B cell (primary cell): Measurements from ENCODE around the gene PARVB. TPM values are rescaled to one million over a fixed set of nuclear protein-coding genes. Genes with fewer than 3 reads are reported as not detected.
A peak's percentile ranks its signal among the peaks of the same experiment; 100 is the strongest.

Experiments
- ATAC-seq: fragments of 200-7000 bp; cut with Tn5 transposase; one replicate; pipeline ENCODE4 v1.10.0; 2021; ENCODE audit warnings: low read depth, mild to moderate bottlenecking, moderate number of reproducible peaks, moderate library complexity
- CTCF ChIA-PET: fragments of 350-600 bp; sonication (Branson Sonifier 250); formaldehyde crosslinking; loops from one replicate; lab custom pipeline; 2021; ENCODE audit warnings: antibody characterized with exemption, inconsistent platforms; lab: Charles Lee
- POLR2A ChIA-PET: fragments of 350-600 bp; sonication (Branson Sonifier 250); formaldehyde crosslinking; loops from one replicate; lab custom pipeline; 2021; ENCODE audit warnings: antibody characterized with exemption; lab: Charles Lee
- DNase-seq: peaks from one replicate; pipeline ENCODE4 v3.0.0; 2013
- H2AFZ ChIP-seq: 2 replicates; pipeline ENCODE4 v1.6.1; 2012; ENCODE audit warnings: mild to moderate bottlenecking, low read depth, low read length; ENCODE audit not compliant: insufficient read depth, poor library complexity, severe bottlenecking
- H3K27ac ChIP-seq, 2 donors: 1 replicate in 1 of 2; 2 replicates in 1 of 2; pipeline ENCODE4 v1.5.1; 2012 to 2013; ENCODE audit warnings: low read length in 2 of 2, mild to moderate bottlenecking in 2 of 2, moderate library complexity in 1 of 2
- H3K27me3 ChIP-seq, 4 experiments: fragments of 200-600 bp in 1 of 4; sonication (generic) in 1 of 4; replicated peaks in 1 of 4; 1 replicate in 2 of 4; 2 replicates in 2 of 4; pipeline versions ENCODE4 v1.6.1 to v1.7.0; 2013 to 2016; ENCODE audit warnings: low read length in 3 of 4, mild to moderate bottlenecking in 2 of 4, mixed read lengths in 1 of 4, moderate library complexity in 1 of 4; ENCODE audit not compliant: insufficient read depth in 4 of 4, control insufficient read depth in 3 of 4; ENCODE audit errors: control extremely low read depth in 1 of 4
- H3K36me3 ChIP-seq, 2 experiments: replicated peaks in 1 of 2; 1 replicate in 1 of 2; 2 replicates in 1 of 2; pipeline versions ENCODE4 v1.6.1 to v1.7.1; 2013; ENCODE audit warnings: low read length in 1 of 2; ENCODE audit not compliant: insufficient read depth in 2 of 2, control insufficient read depth in 1 of 2; ENCODE audit errors: control extremely low read depth in 1 of 2, extremely low read depth in 1 of 2
- H3K4me1 ChIP-seq, 2 donors: fragments of 200-600 bp in 1 of 2; sonication (generic) in 1 of 2; 1 replicate in 1 of 2; 2 replicates in 1 of 2; pipeline versions ENCODE4 v1.5.1 to v1.6.1; 2013 to 2017; ENCODE audit warnings: low read length in 2 of 2; ENCODE audit not compliant: control insufficient read depth in 2 of 2, insufficient read depth in 2 of 2
- H3K4me2 ChIP-seq: replicated peaks from 2 replicates; pipeline ENCODE3; 2012; ENCODE audit warnings: mild to moderate bottlenecking, low read depth, low read length; ENCODE audit not compliant: poor library complexity, severe bottlenecking
- H3K4me3 ChIP-seq, 5 experiments: fragments of 200-600 bp in 1 of 5; sonication (generic) in 1 of 5; 1 replicate in 3 of 5; 2 replicates in 2 of 5; pipeline versions ENCODE4 v1.5.1 to v1.7.0; 2011 to 2016; ENCODE audit warnings: low read length in 4 of 5, mild to moderate bottlenecking in 4 of 5, low read depth in 2 of 5, control low read depth in 1 of 5, moderate library complexity in 1 of 5; ENCODE audit not compliant: insufficient read depth in 1 of 5; ENCODE audit errors: control extremely low read depth in 1 of 5, extremely low read depth in 1 of 5
- H3K79me2 ChIP-seq: fragments of 200-600 bp; sonication (generic); one replicate; pipeline ENCODE4 v1.6.0; 2016; ENCODE audit warnings: low read length; ENCODE audit not compliant: control insufficient read depth, insufficient read depth
- H3K9ac ChIP-seq: fragments of 200-600 bp; sonication (generic); 2 replicates; pipeline ENCODE4 v1.6.1; 2017; ENCODE audit warnings: mild to moderate bottlenecking, low read length, moderate library complexity
- H3K9me3 ChIP-seq, 3 donors: one replicate each; pipeline versions ENCODE4 v1.6.1 to v1.7.1; 2013; ENCODE audit warnings: low read length in 2 of 3; ENCODE audit not compliant: control insufficient read depth in 2 of 3, insufficient read depth in 1 of 3; ENCODE audit errors: control extremely low read depth in 1 of 3
- H4K20me1 ChIP-seq: 2 replicates; pipeline ENCODE4 v1.6.0; 2012; ENCODE audit warnings: mild to moderate bottlenecking, low read length; ENCODE audit not compliant: insufficient read depth, control insufficient read depth, poor library complexity, severe bottlenecking
- H3K27ac Mint-ChIP-seq: one replicate; pipeline ENCODE4 v1.8.0; 2021; ENCODE audit warnings: mixed read lengths
- H3K27me3 Mint-ChIP-seq: one replicate; pipeline ENCODE4 v1.8.0; 2021; ENCODE audit warnings: mixed read lengths
- H3K4me1 Mint-ChIP-seq: one replicate; pipeline ENCODE4 v1.8.0; 2021; ENCODE audit warnings: mixed read lengths
- H3K4me3 Mint-ChIP-seq: one replicate; pipeline ENCODE4 v1.8.0; 2021; ENCODE audit warnings: mixed read lengths
- H3K9me3 Mint-ChIP-seq: one replicate; pipeline ENCODE4 v1.8.0; 2022; ENCODE audit warnings: mixed read lengths; ENCODE audit not compliant: insufficient read depth
- EZH2 ChIP-seq: IDR thresholded peaks from 2 replicates; pipeline ENCODE4 v1.6.1; 2012; ENCODE audit warnings: borderline replicate concordance, low read depth, mild to moderate bottlenecking, moderate library complexity, low read length; ENCODE audit not compliant: insufficient read depth, poor library complexity, severe bottlenecking
- WGBS: methylation state at CpG from one replicate; pipeline ENCODE4 v1.1.5; 2013; ENCODE audit warnings: missing lambda C conversion rate; ENCODE audit not compliant: insufficient coverage; 5-methylcytosine and 5-hydroxymethylcytosine counted together
- intact Hi-C: fragments of 100-400 bp; cut with micrococcal nuclease; formaldehyde crosslinking; loops from one replicate; pipeline ENCODE4 v1.10.0; 2022
- polyA plus RNA-seq: library from polyadenylated mRNA; depleted of rRNA; stranded (reverse); fragments of >200 nt; gene quantifications from 2 replicates; pipeline ENCODE4 v1.2.3, GENCODE V29; 2012
- total RNA-seq, 2 donors: library from RNA; stranded (reverse); fragments of 120-200 nt in 1 of 2; gene quantifications; 1 replicate in 1 of 2; 2 replicates in 1 of 2; pipeline versions ENCODE4 v1.2.3 to v1.2.4, GENCODE V29; 2013 to 2022
- TF ChIP-seq, protein P1 (sequence below): fragments of 200-600 bp; IDR thresholded peaks from one replicate; pipeline ENCODE4 v1.8.0; 2022; ENCODE audit warnings: antibody characterized with exemption, mild to moderate bottlenecking

Gene PARVB
- total and polyA plus RNA-seq, 2 donors (not counting 1 experiment from before 2014, with no cell fraction given), result 48.0 to 49.4 TPM

DNA sequence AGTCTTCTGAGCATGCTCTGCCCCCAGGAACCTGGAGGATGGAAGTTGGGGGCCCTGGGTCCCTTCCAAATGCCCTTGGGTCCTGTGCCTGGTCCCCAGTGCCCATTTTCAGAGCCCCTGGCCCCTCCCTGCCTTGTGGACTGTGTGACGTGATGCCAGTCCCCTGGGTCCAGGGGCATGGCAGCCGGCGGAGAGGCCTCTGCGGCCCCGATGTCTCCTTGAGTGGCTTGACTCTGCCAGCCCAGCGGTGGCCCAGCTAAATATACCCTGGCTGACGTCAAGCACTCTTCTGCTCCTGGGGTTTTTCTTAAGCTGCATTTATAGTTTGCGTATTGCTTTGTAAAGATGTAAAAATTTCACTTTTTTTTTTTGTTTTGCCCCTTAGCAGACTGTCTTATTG lies 121.4 kb downstream of the PARVB start:
- Histone ChIP-seq H3K9me3 (no peaks in the 10 kb centered on the region), H2AFZ (no peak overlapping the region), H3K27me3 (no peaks in the 10 kb centered on the region), H3K36me3 (peaks cover 0 to 29% of the 10 kb centered on the region in 2 experiments), H4K20me1 (no peaks in the 10 kb centered on the region), H3K27ac (no peak overlapping the region), H3K9ac (no peak overlapping the region), H3K4me3 (no peak overlapping the region), H3K79me2 (no peaks in the 10 kb centered on the region), H3K4me1 (no peaks in the 10 kb centered on the region), H3K4me2 (no peak overlapping the region)
- CTCF ChIA-PET, result no interaction called here
- Mint-ChIP-seq H3K9me3 (no peaks in the 10 kb centered on the region), H3K27ac (no peak overlapping the region), H3K27me3 (no peaks in the 10 kb centered on the region), H3K4me1 (peaks cover 3% of the 10 kb centered on the region), H3K4me3 (no peak overlapping the region)
- WGBS, result 72% methylated on average over 7 of the region's 8 CpGs
- no peak for DNase-seq
- intact Hi-C loops, result no loop called here
- POLR2A ChIA-PET, result no interaction called here
- peak; percentile 36 for ATAC-seq
- no peak for TF ChIP-seq EZH2
- TF ChIP-seq, protein P1, sequence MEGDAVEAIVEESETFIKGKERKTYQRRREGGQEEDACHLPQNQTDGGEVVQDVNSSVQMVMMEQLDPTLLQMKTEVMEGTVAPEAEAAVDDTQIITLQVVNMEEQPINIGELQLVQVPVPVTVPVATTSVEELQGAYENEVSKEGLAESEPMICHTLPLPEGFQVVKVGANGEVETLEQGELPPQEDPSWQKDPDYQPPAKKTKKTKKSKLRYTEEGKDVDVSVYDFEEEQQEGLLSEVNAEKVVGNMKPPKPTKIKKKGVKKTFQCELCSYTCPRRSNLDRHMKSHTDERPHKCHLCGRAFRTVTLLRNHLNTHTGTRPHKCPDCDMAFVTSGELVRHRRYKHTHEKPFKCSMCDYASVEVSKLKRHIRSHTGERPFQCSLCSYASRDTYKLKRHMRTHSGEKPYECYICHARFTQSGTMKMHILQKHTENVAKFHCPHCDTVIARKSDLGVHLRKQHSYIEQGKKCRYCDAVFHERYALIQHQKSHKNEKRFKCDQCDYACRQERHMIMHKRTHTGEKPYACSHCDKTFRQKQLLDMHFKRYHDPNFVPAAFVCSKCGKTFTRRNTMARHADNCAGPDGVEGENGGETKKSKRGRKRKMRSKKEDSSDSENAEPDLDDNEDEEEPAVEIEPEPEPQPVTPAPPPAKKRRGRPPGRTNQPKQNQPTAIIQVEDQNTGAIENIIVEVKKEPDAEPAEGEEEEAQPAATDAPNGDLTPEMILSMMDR, result no peak

DNA sequence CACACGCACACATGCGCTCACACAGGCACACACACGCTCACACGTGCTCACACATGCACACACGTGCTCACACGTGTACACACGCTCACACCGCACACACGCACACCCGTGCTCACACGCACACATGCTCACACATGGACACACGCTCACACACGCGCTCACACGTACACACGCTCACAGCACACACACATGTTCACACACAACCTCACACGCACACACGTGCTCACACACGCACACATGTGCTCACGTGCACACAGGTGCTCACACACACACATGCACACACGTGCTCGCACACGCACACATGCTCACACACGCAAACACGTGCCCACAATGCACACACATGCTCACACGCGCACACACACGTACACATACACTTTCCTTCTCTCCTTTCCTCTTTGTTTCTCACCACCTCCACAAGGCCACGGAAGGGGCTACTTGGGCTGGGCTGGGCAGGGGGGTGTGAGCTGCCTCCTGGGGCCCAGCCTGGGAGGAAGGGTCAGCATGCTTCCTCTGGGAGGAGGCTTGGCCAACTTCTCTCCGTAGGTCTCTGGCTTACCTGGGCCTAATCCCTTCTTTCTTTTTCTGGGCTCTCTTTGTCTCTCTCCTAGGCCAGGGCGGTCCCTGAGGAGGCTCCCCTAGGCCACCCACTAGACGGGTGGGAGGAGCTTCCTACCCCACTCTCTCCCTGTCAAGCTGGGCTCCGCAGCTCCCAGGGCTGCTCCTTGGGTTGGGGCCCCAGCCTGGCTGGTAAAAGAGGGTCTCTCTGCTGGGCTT lies 122.2 kb downstream of the PARVB start:
- no peak for ATAC-seq
- POLR2A ChIA-PET, result no interaction called here
- 91% methylated on average over 33 of the region's 33 CpGs for WGBS
- Mint-ChIP-seq H3K27ac (no peak overlapping the region), H3K27me3 (no peaks in the 10 kb centered on the region), H3K9me3 (no peaks in the 10 kb centered on the region), H3K4me3 (no peak overlapping the region), H3K4me1 (peaks cover 3% of the 10 kb centered on the region)
- Histone ChIP-seq H3K9me3 (no peaks in the 10 kb centered on the region), H3K36me3 (peaks cover 0 to 29% of the 10 kb centered on the region in 2 experiments), H3K4me2 (no peak overlapping the region), H3K4me3 (no peak overlapping the region), H3K79me2 (no peaks in the 10 kb centered on the region), H2AFZ (no peak overlapping the region), H3K9ac (no peak overlapping the region), H3K27me3 (no peaks in the 10 kb centered on the region), H4K20me1 (no peaks in the 10 kb centered on the region), H3K27ac (no peak overlapping the region), H3K4me1 (no peaks in the 10 kb centered on the region)
- intact Hi-C loops, result no loop called here
- CTCF ChIA-PET, result no interaction called here
- no peak for DNase-seq
- TF ChIP-seq EZH2, result no peak
- TF ChIP-seq, protein P1, result no peak
